ENCODE measurements around the gene ECD.

Gene ECD

DNA sequence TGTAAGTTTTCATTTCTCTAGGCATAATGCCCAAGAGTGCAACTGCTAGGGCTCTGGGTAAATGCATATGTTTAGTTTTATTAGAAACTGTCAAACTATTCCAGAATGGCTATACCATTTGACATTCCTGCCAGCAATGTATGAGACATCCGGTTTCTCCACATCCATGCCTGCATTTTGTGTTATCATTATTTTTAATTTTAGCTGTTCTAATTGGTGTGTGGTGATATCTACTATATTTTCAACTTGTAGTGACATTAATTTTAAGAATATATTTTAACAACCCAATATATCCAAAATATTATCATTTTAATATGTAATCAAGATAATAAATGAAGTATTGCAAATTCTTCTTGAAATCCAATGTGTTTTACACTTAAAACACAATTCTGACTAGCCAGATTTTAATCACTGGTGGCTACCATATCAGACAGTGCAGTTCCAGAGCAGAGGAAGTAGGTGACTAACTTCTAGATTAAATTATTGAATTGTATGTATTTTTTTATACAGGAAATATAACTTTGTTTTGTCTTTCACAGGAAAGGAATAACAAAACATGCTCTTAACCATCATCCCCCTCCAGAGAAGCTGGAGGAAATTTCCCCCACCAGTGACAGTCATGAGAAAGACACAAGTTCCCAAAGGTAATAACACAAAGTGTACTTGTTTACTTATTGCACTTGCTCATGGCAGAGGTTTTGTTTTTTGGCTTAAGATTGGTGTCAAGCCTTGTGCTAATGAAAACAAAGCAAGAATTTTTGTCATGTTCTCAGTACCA, 6.5 kb upstream of the ECD start:
- DNase-seq, result no peak
- Histone ChIP-seq H3K9me3 (ENCODE audit: control extremely low read depth in 1 of 5, control insufficient read depth in 4 of 5, insufficient read depth in 2 of 5, low read depth in 1 of 5, low read length in 4 of 5) (no peaks in the 10 kb centered on the region), H3K4me1 (ENCODE audit: control extremely low read depth in 1 of 4, control insufficient read depth in 4 of 4, insufficient read depth in 4 of 4, low read length in 3 of 4) (no peaks in the 10 kb centered on the region), H3K27ac (ENCODE audit: insufficient read depth in 1 of 2, low read depth in 1 of 2, low read length in 2 of 2, poor library complexity in 1 of 2, severe bottlenecking in 2 of 2) (no peak overlapping the region), H3K36me3 (ENCODE audit: control insufficient read depth in 4 of 4, insufficient read depth in 4 of 4, low read length in 3 of 4) (peaks cover 3 to 17% (median 6%) of the 10 kb centered on the region in 4 experiments), H3K4me3 (ENCODE audit: control insufficient read depth in 1 of 7, extremely low read depth in 1 of 7, insufficient read depth in 4 of 7, low read depth in 2 of 7, low read length in 6 of 7) (no peak overlapping the region), H3K27me3 (replicated peaks in 2 of 5; ENCODE audit: control insufficient read depth in 4 of 5, insufficient read depth in 5 of 5, low read length in 4 of 5) (no peaks in the 10 kb centered on the region)
- ChIA-PET POLR2A (no interaction called here), CTCF (no interaction called here)
- no CpG with 5 or more reads among the region's 1 CpG for WGBS (ENCODE audit: insufficient coverage)

DNA sequence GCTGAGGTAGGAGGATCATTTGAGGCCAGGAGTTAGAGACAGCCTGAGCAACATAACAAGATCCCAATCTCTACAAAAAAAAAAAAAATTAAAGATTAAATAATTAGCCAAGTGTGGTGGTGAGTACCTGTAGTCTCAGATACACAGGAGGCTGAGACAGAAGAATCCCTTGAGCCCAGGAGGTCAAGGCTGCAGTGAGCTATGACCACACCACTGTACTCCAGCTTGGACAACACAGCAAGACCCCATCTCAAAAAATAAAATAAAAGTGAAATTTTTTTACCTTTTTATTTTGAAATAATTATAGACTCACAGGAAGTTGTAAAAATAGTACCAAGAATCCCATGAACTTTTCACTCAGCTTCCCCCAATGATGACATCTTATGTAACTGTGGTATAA, 5.1 kb upstream of the ECD start:
- ChIA-PET POLR2A (interaction anchor here (0.7 kb wide), 1 partner anchor 437 kb away, joined by 7 read pairs; no protein-coding TSS in a partner anchor), CTCF (no interaction called here)
- H3K36me3 ChIP-seq (ENCODE audit: control insufficient read depth in 4 of 4, insufficient read depth in 4 of 4, low read length in 3 of 4), result peaks cover 3 to 15% (median 4%) of the 10 kb centered on the region in 4 experiments
- peaks cover 2 to 5% (median 4%) of the 10 kb centered on the region in 4 experiments for H3K4me1 ChIP-seq (ENCODE audit: control extremely low read depth in 1 of 4, control insufficient read depth in 4 of 4, insufficient read depth in 4 of 4, low read length in 3 of 4)
- H3K27me3 ChIP-seq (replicated peaks in 2 of 5; ENCODE audit: control insufficient read depth in 4 of 5, insufficient read depth in 5 of 5, low read length in 4 of 5), result no peaks in the 10 kb centered on the region
- H3K9me3 ChIP-seq (ENCODE audit: control extremely low read depth in 1 of 5, control insufficient read depth in 4 of 5, insufficient read depth in 2 of 5, low read depth in 1 of 5, low read length in 4 of 5), result no peaks in the 10 kb centered on the region
- DNase-seq, result no peak
- no peak overlapping the region for H3K4me3 ChIP-seq (ENCODE audit: control insufficient read depth in 1 of 7, extremely low read depth in 1 of 7, insufficient read depth in 4 of 7, low read depth in 2 of 7, low read length in 6 of 7)
- no peak overlapping the region for H3K27ac ChIP-seq (ENCODE audit: insufficient read depth in 1 of 2, low read depth in 1 of 2, low read length in 2 of 2, poor library complexity in 1 of 2, severe bottlenecking in 2 of 2)

DNA sequence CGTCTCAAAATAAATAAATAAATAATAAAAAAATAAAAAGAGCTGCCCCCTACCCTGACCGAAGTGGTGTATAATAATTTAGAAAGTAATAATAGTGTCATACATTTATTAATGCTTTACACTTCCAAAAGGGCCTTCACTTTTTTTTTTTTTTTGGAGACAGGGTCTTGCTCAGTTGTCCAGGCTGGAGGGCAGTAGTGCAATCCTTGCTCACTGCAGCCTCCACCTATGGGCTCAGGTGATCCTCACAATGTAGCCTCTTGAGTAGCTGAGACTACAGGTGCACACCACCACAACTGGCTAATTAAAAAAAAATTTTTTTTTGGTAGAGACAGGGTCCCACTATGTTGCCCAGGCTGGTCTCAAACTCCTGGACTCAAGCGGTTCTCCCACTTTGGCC, 1.5 kb upstream of the ECD start:
- ChIA-PET CTCF (interaction anchor here (1.1 to 4.9 kb wide), 4 partner anchors 8 to 49 kb away, joined by 3 to 23 read pairs (median 6); no protein-coding TSS in a partner anchor), POLR2A (interaction anchor here (0.6 kb wide), 2 partner anchors 25 to 1348 kb away, joined by 3 read pairs; no protein-coding TSS in a partner anchor)
- no peak for DNase-seq
- Histone ChIP-seq H3K4me3 (ENCODE audit: control insufficient read depth in 1 of 7, extremely low read depth in 1 of 7, insufficient read depth in 4 of 7, low read depth in 2 of 7, low read length in 6 of 7) (no peak overlapping the region), H3K4me1 (ENCODE audit: control extremely low read depth in 1 of 4, control insufficient read depth in 4 of 4, insufficient read depth in 4 of 4, low read length in 3 of 4) (peaks cover 7 to 20% (median 11%) of the 10 kb centered on the region in 4 experiments), H3K9me3 (ENCODE audit: control extremely low read depth in 1 of 5, control insufficient read depth in 4 of 5, insufficient read depth in 2 of 5, low read depth in 1 of 5, low read length in 4 of 5) (no peaks in the 10 kb centered on the region), H3K27me3 (replicated peaks in 2 of 5; ENCODE audit: control insufficient read depth in 4 of 5, insufficient read depth in 5 of 5, low read length in 4 of 5) (no peaks in the 10 kb centered on the region), H3K27ac (ENCODE audit: insufficient read depth in 1 of 2, low read depth in 1 of 2, low read length in 2 of 2, poor library complexity in 1 of 2, severe bottlenecking in 2 of 2) (no peak overlapping the region), H3K36me3 (ENCODE audit: control insufficient read depth in 4 of 4, insufficient read depth in 4 of 4, low read length in 3 of 4) (no peaks in the 10 kb centered on the region)
- 100% methylated on average over 1 of the region's 3 CpGs for WGBS (ENCODE audit: insufficient coverage)

DNA sequence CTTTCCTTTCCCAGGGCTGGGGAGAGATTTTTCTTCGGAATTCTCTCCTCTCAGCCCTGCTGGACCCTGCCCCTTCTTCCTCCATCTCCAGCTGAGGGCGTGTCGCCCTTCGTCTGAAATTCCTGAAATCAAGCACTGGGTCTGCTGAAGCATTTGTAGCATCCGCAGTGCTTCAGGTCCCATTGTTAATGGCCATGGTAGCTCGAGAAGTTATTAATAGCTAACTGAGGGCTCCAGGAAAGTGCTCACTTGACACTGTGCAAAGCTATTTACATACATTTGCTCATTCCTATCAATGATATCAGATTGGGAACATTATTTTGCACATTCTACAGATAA, 626 bp upstream of the ECD start:
- DNase-seq, result peak in 2 of 3 donors; percentile 43 to 62
- H3K9me3 ChIP-seq (ENCODE audit: control extremely low read depth in 1 of 5, control insufficient read depth in 4 of 5, insufficient read depth in 2 of 5, low read depth in 1 of 5, low read length in 4 of 5), result no peaks in the 10 kb centered on the region
- H3K36me3 ChIP-seq (ENCODE audit: control insufficient read depth in 4 of 4, insufficient read depth in 4 of 4, low read length in 3 of 4), result peaks cover 0 to 5% (median 2%) of the 10 kb centered on the region in 4 experiments
- H3K27me3 ChIP-seq (replicated peaks in 2 of 5; ENCODE audit: control insufficient read depth in 4 of 5, insufficient read depth in 5 of 5, low read length in 4 of 5), result no peaks in the 10 kb centered on the region
- H3K27ac ChIP-seq (ENCODE audit: insufficient read depth in 1 of 2, low read depth in 1 of 2, low read length in 2 of 2, poor library complexity in 1 of 2, severe bottlenecking in 2 of 2), result peak overlapping the region; percentile 95 to 99
- WGBS (ENCODE audit: insufficient coverage), result 0% methylated on average over 4 of the region's 6 CpGs
- ChIA-PET POLR2A (interaction anchor here (1.4 to 1.7 kb wide), 2 partner anchors 72 to 73 kb away, joined by 3 to 7 read pairs; partner anchors contain the start of gene P4HA1), CTCF (interaction anchor here (1.0 to 4.9 kb wide), 3 partner anchors 8 to 72 kb away, joined by 3 to 23 read pairs (median 4); partner anchors contain the start of gene P4HA1)
- H3K4me1 ChIP-seq (ENCODE audit: control extremely low read depth in 1 of 4, control insufficient read depth in 4 of 4, insufficient read depth in 4 of 4, low read length in 3 of 4), result peaks cover 7 to 20% (median 11%) of the 10 kb centered on the region in 4 experiments
- peak overlapping the region; percentile 96 to 100 (median 100) for H3K4me3 ChIP-seq (ENCODE audit: control insufficient read depth in 1 of 7, extremely low read depth in 1 of 7, insufficient read depth in 4 of 7, low read depth in 2 of 7, low read length in 6 of 7)

DNA sequence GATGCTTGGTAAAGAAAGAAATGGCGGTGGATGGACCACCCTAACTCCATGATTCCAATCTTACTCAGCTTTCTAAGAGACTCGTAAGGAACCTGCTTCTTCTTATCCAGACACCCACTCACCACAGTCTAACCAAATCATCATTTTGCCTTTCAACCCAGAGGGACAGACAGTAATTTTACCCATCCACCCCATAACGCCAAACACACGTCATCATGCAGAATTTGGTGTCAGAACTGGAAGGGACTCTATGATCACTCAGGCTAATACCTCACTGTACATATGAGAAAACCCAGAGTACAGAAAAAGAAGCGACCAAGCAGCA, 388 bp downstream of the ECD start:
- Histone ChIP-seq H3K36me3 (ENCODE audit: control insufficient read depth in 4 of 4, insufficient read depth in 4 of 4, low read length in 3 of 4) (peaks cover 0 to 15% (median 10%) of the 10 kb centered on the region in 4 experiments), H3K4me3 (ENCODE audit: control insufficient read depth in 1 of 7, extremely low read depth in 1 of 7, insufficient read depth in 4 of 7, low read depth in 2 of 7, low read length in 6 of 7) (peak overlapping the region; percentile 96 to 100 (median 100)), H3K9me3 (ENCODE audit: control extremely low read depth in 1 of 5, control insufficient read depth in 4 of 5, insufficient read depth in 2 of 5, low read depth in 1 of 5, low read length in 4 of 5) (no peaks in the 10 kb centered on the region), H3K4me1 (ENCODE audit: control extremely low read depth in 1 of 4, control insufficient read depth in 4 of 4, insufficient read depth in 4 of 4, low read length in 3 of 4) (peaks cover 7 to 20% (median 11%) of the 10 kb centered on the region in 4 experiments), H3K27ac (ENCODE audit: insufficient read depth in 1 of 2, low read depth in 1 of 2, low read length in 2 of 2, poor library complexity in 1 of 2, severe bottlenecking in 2 of 2) (peak overlapping the region; percentile 95 to 99), H3K27me3 (replicated peaks in 2 of 5; ENCODE audit: control insufficient read depth in 4 of 5, insufficient read depth in 5 of 5, low read length in 4 of 5) (no peaks in the 10 kb centered on the region)
- 8% methylated on average over 5 of the region's 5 CpGs for WGBS (ENCODE audit: insufficient coverage)
- CTCF ChIA-PET, result interaction anchor here (0.9 to 4.9 kb wide), 2 partner anchors 8 to 71 kb away, joined by 3 to 23 read pairs; partner anchors contain the start of gene P4HA1
- POLR2A ChIA-PET, result interaction anchor here (1.4 to 1.7 kb wide), 2 partner anchors 71 to 72 kb away, joined by 3 to 7 read pairs; partner anchors contain the start of gene P4HA1
- DNase-seq, result no peak

DNA sequence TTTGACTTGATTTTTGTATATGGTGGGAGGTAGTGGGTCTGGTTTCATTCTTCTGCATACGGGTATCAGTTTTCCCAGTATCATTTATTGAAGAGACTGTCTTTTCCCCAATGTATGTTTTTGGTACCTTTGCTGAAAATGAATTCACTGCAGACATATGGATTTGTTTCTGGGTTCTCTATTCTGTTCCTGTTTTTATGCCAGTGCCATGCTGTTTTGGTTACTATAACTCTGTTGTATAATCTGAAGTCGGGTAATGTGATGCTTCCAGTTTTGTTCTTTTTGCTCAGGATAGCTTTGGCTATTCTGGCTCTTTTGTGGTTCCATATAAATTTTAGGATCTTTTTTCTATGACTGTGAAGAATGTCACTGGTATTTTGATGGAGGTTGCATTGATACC, 836 bp downstream of the ECD start:
- CTCF ChIA-PET, result interaction anchor here (0.9 to 1.1 kb wide), 2 partner anchors 10 to 71 kb away, joined by 3 read pairs; partner anchors contain the start of gene P4HA1
- no peaks in the 10 kb centered on the region for H3K27me3 ChIP-seq (replicated peaks in 2 of 5; ENCODE audit: control insufficient read depth in 4 of 5, insufficient read depth in 5 of 5, low read length in 4 of 5)
- peak overlapping the region; percentile 95 to 99 for H3K27ac ChIP-seq (ENCODE audit: insufficient read depth in 1 of 2, low read depth in 1 of 2, low read length in 2 of 2, poor library complexity in 1 of 2, severe bottlenecking in 2 of 2)
- WGBS (ENCODE audit: insufficient coverage), result 100% methylated on average over 1 of the region's 2 CpGs
- POLR2A ChIA-PET, result no interaction called here
- no peak for DNase-seq
- peaks cover 0 to 19% (median 13%) of the 10 kb centered on the region in 4 experiments for H3K36me3 ChIP-seq (ENCODE audit: control insufficient read depth in 4 of 4, insufficient read depth in 4 of 4, low read length in 3 of 4)
- H3K9me3 ChIP-seq (ENCODE audit: control extremely low read depth in 1 of 5, control insufficient read depth in 4 of 5, insufficient read depth in 2 of 5, low read depth in 1 of 5, low read length in 4 of 5), result no peaks in the 10 kb centered on the region
- peak overlapping the region in 6 of 7 experiments; percentile 96 to 100 (median 100) for H3K4me3 ChIP-seq (ENCODE audit: control insufficient read depth in 1 of 7, extremely low read depth in 1 of 7, insufficient read depth in 4 of 7, low read depth in 2 of 7, low read length in 6 of 7)
- H3K4me1 ChIP-seq (ENCODE audit: control extremely low read depth in 1 of 4, control insufficient read depth in 4 of 4, insufficient read depth in 4 of 4, low read length in 3 of 4), result peaks cover 7 to 20% (median 11%) of the 10 kb centered on the region in 4 experiments

DNA sequence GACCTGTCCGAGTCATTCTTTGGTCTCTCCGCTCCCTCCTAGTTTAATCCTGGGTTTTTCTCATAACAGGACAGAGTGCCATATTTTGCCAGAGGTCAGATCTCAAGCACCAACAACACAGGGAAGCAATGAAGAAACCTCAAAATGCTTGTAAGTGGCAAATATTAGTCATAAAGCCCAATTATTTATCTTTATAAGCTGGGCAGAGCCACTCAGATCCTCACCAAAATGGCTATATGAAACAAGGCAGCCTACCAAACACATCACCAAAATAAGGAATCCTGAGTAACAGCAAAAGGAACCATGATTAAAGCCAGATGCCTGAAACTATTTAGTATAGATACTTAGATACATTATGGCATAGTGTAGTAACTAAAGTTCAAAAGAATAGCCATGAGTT, 4.7 kb downstream of the ECD start:
- POLR2A ChIA-PET, result interaction anchor here (0.6 kb wide), 1 partner anchor 176 kb away, joined by 4 read pairs; no protein-coding TSS in a partner anchor
- Histone ChIP-seq H3K27ac (ENCODE audit: insufficient read depth in 1 of 2, low read depth in 1 of 2, low read length in 2 of 2, poor library complexity in 1 of 2, severe bottlenecking in 2 of 2) (peak overlapping the region in 1 of 2 experiments; percentile 30), H3K4me1 (ENCODE audit: control extremely low read depth in 1 of 4, control insufficient read depth in 4 of 4, insufficient read depth in 4 of 4, low read length in 3 of 4) (peaks cover 2 to 14% (median 8%) of the 10 kb centered on the region in 4 experiments), H3K9me3 (ENCODE audit: control extremely low read depth in 1 of 5, control insufficient read depth in 4 of 5, insufficient read depth in 2 of 5, low read depth in 1 of 5, low read length in 4 of 5) (no peaks in the 10 kb centered on the region), H3K27me3 (replicated peaks in 2 of 5; ENCODE audit: control insufficient read depth in 4 of 5, insufficient read depth in 5 of 5, low read length in 4 of 5) (no peaks in the 10 kb centered on the region), H3K36me3 (ENCODE audit: control insufficient read depth in 4 of 4, insufficient read depth in 4 of 4, low read length in 3 of 4) (peaks cover 3 to 36% (median 19%) of the 10 kb centered on the region in 4 experiments), H3K4me3 (ENCODE audit: control insufficient read depth in 1 of 7, extremely low read depth in 1 of 7, insufficient read depth in 4 of 7, low read depth in 2 of 7, low read length in 6 of 7) (no peak overlapping the region)
- DNase-seq, result no peak
- WGBS (ENCODE audit: insufficient coverage), result 95% methylated on average over 2 of the region's 2 CpGs
- CTCF ChIA-PET, result interaction anchor here (1.3 kb wide), 1 partner anchor 11 kb away, joined by 4 read pairs; no protein-coding TSS in a partner anchor

Measured in common myeloid progenitor, CD34-positive (primary cell).